Thymus (tissue), 11 donors: ENCODE results near the gene PSMB11. TPM values are rescaled to one million over a fixed set of nuclear protein-coding genes. Genes with fewer than 3 reads are reported as not detected.

ENCODE experiments used
- DNase-seq, 9 donors: peaks; one replicate each; pipeline ENCODE4 v3.0.0-alpha.2; 2013; ENCODE audit warnings: low spot score in 9 of 9, low read depth in 6 of 9, missing footprints in 1 of 9
- H3K27ac ChIP-seq, 2 donors: one replicate each; pipeline ENCODE4 v1.5.1; 2013; ENCODE audit warnings: control low read depth in 1 of 2, low read depth in 1 of 2, low read length in 1 of 2, mild to moderate bottlenecking in 1 of 2, moderate library complexity in 1 of 2
- H3K27me3 ChIP-seq, 2 donors: one replicate each; pipeline ENCODE4 v1.5.1; 2013; ENCODE audit warnings: low read length in 1 of 2; ENCODE audit not compliant: control insufficient read depth in 2 of 2, insufficient read depth in 1 of 2
- H3K36me3 ChIP-seq, 2 donors: one replicate each; pipeline ENCODE4 v1.5.1; 2013; ENCODE audit warnings: low read length in 1 of 2, mild to moderate bottlenecking in 1 of 2, moderate library complexity in 1 of 2; ENCODE audit not compliant: control insufficient read depth in 2 of 2, insufficient read depth in 2 of 2
- H3K4me1 ChIP-seq, 2 donors: one replicate each; pipeline ENCODE4 v1.5.1; 2013; ENCODE audit warnings: low read length in 2 of 2; ENCODE audit not compliant: control insufficient read depth in 2 of 2, insufficient read depth in 2 of 2
- H3K4me3 ChIP-seq, 2 donors: one replicate each; pipeline ENCODE4 v1.5.1; 2013; ENCODE audit warnings: low read length in 2 of 2, control low read depth in 1 of 2, mild to moderate bottlenecking in 1 of 2
- H3K9me3 ChIP-seq, 2 donors: one replicate each; pipeline ENCODE4 v1.5.1; 2013; ENCODE audit warnings: low read length in 1 of 2, mild to moderate bottlenecking in 1 of 2; ENCODE audit not compliant: control insufficient read depth in 2 of 2, insufficient read depth in 1 of 2
- WGBS: extraction: QIAGEN DNeasy Blood & Tissue Kit; methylation state at CpG from one replicate; pipeline ENCODE4 v1.1.7; 2013; 5-methylcytosine and 5-hydroxymethylcytosine counted together
- polyA plus RNA-seq: library from polyadenylated mRNA; stranded (reverse); fragments of 200-250 nt; gene quantifications from one replicate; pipeline ENCODE4 v1.2.3, GENCODE V29; 2013
- total RNA-seq: library from RNA; stranded (reverse); fragments of 120-200 nt; gene quantifications from one replicate; pipeline ENCODE4 v1.2.4, GENCODE V29; 2013
- donor health status: healthy.

PSMB11 gene
- total and polyA plus RNA-seq, 2 donors = 0.62 to 48.7 TPM

- no peaks in the 10 kb centered on the region for H3K9me3 ChIP-seq
- H3K27me3 ChIP-seq = no peaks in the 10 kb centered on the region
- H3K4me3 ChIP-seq = no peak overlapping the region
- H3K36me3 ChIP-seq = peaks cover 69 to 87% of the 10 kb centered on the region in 2 donors
- DNase-seq = no peak
- 94% methylated on average over 1 of the region's 1 CpG for WGBS
- H3K4me1 ChIP-seq = no peaks in the 10 kb centered on the region
- no peak overlapping the region for H3K27ac ChIP-seq
Measured at GRCh38 chr14:23080474-23080873, 38.5 kb downstream of the PSMB11 start.

GRCh38 chr14:23085458-23085857 is 43.4 kb downstream of the PSMB11 start:
- Histone ChIP-seq H3K27ac (no peak overlapping the region), H3K36me3 (peaks cover 48 to 86% of the 10 kb centered on the region in 2 donors), H3K9me3 (no peaks in the 10 kb centered on the region), H3K4me1 (no peaks in the 10 kb centered on the region), H3K27me3 (no peaks in the 10 kb centered on the region), H3K4me3 (no peak overlapping the region)
- no peak for DNase-seq
- WGBS = 96% methylated on average over 3 of the region's 3 CpGs

- H3K9me3 ChIP-seq = no peaks in the 10 kb centered on the region
- H3K27ac ChIP-seq = no peak overlapping the region
- peaks cover 52 to 84% of the 10 kb centered on the region in 2 donors for H3K36me3 ChIP-seq
- no peak for DNase-seq
- H3K4me3 ChIP-seq = no peak overlapping the region
- no peaks in the 10 kb centered on the region for H3K27me3 ChIP-seq
- WGBS = 100% methylated on average over 1 of the region's 1 CpG
- H3K4me1 ChIP-seq = no peaks in the 10 kb centered on the region
Measured at GRCh38 chr14:23086565-23086964, 44.6 kb downstream of the PSMB11 start.

GRCh38 chr14:23089498-23090253 is 47.7 kb downstream of the PSMB11 start:
- H3K27ac ChIP-seq = no peak overlapping the region

GRCh38 chr14:23090254-23090636 is 48.2 kb downstream of the PSMB11 start:
- DNase-seq = no peak
- Histone ChIP-seq H3K27me3 (no peaks in the 10 kb centered on the region), H3K4me1 (peaks cover 6 to 8% of the 10 kb centered on the region in 2 donors), H3K9me3 (no peaks in the 10 kb centered on the region), H3K36me3 (peaks cover 40 to 77% of the 10 kb centered on the region in 2 donors), H3K27ac (no peak overlapping the region), H3K4me3 (no peak overlapping the region)
- WGBS = 97% methylated on average over 4 of the region's 4 CpGs

More at GRCh38 chr14:23089498-23090253, 47.7 kb downstream of the PSMB11 start:
- Histone ChIP-seq H3K36me3 (peaks cover 43 to 83% of the 10 kb centered on the region in 2 donors), H3K9me3 (no peaks in the 10 kb centered on the region), H3K27me3 (no peaks in the 10 kb centered on the region), H3K4me1 (peaks cover 6 to 8% of the 10 kb centered on the region in 2 donors), H3K4me3 (no peak overlapping the region)
- DNase-seq = no peak
- 99% methylated on average over 12 of the region's 12 CpGs for WGBS

- DNase-seq = no peak
- Histone ChIP-seq H3K4me3 (no peak overlapping the region), H3K27ac (no peak overlapping the region), H3K9me3 (no peaks in the 10 kb centered on the region), H3K36me3 (peaks cover 31 to 64% of the 10 kb centered on the region in 2 donors), H3K4me1 (peaks cover 8 to 10% of the 10 kb centered on the region in 2 donors), H3K27me3 (no peaks in the 10 kb centered on the region)
- 95% methylated on average over 12 of the region's 12 CpGs for WGBS
Measured at GRCh38 chr14:23091294-23092225, 49.5 kb downstream of the PSMB11 start.

- Histone ChIP-seq H3K27ac (no peak overlapping the region), H3K27me3 (no peaks in the 10 kb centered on the region), H3K9me3 (no peaks in the 10 kb centered on the region), H3K36me3 (peaks cover 36 to 61% of the 10 kb centered on the region in 2 donors), H3K4me1 (peaks cover 8 to 14% of the 10 kb centered on the region in 2 donors), H3K4me3 (no peak overlapping the region)
- DNase-seq = no peak
- 97% methylated on average over 2 of the region's 2 CpGs for WGBS
Measured at GRCh38 chr14:23093104-23093503, 51.1 kb downstream of the PSMB11 start.

- H3K27me3 ChIP-seq = no peaks in the 10 kb centered on the region
- 97% methylated on average over 2 of the region's 2 CpGs for WGBS
- no peaks in the 10 kb centered on the region for H3K9me3 ChIP-seq
- peak overlapping the region in 1 of 2 donors; percentile 80 for H3K4me3 ChIP-seq
- H3K36me3 ChIP-seq = peaks cover 40 to 62% of the 10 kb centered on the region in 2 donors
- no peak for DNase-seq
- peaks cover 8 to 14% of the 10 kb centered on the region in 2 donors for H3K4me1 ChIP-seq
- H3K27ac ChIP-seq = no peak overlapping the region
Measured at GRCh38 chr14:23093526-23093925, 51.5 kb downstream of the PSMB11 start.
